H1 (cell line): ENCODE results near the gene ZNF423.

Experiments
- ATF3 ChIP-seq: IDR thresholded peaks from 2 replicates; pipeline ENCODE4 v1.6.1; 2011; ENCODE audit warnings: low read depth, mild to moderate bottlenecking, low read length; ENCODE audit not compliant: insufficient read depth
- BCL11A ChIP-seq, 2 experiments: IDR thresholded peaks; one replicate each; pipeline ENCODE4 v1.6.1; 2011; ENCODE audit warnings: low read depth in 2 of 2, low read length in 2 of 2, mild to moderate bottlenecking in 2 of 2
- CBX8 ChIP-seq: fragments of 300-800, 300-1000 bp; sonication (generic); IDR thresholded peaks from 2 replicates; pipeline ENCODE4 v1.7.1; 2016; ENCODE audit warnings: low read depth, low read length, borderline replicate concordance
- CTCF ChIP-seq, 3 experiments: IDR thresholded peaks; 1 replicate in 2 of 3; 2 replicates in 1 of 3; pipeline versions ENCODE4 v1.5.1 to v1.6.1; 2011; ENCODE audit warnings: low read length in 3 of 3, mild to moderate bottlenecking in 3 of 3, inconsistent platforms in 2 of 3, low read depth in 1 of 3, moderate library complexity in 1 of 3; ENCODE audit not compliant: insufficient read depth in 1 of 3; ENCODE audit errors: control extremely low read depth in 1 of 3
- POLR2A ChIP-seq, 2 experiments: IDR thresholded peaks; 1 replicate in 1 of 2; 2 replicates in 1 of 2; pipeline ENCODE4 v1.6.1; 2011; ENCODE audit warnings: low read depth in 2 of 2, low read length in 2 of 2, mild to moderate bottlenecking in 2 of 2; ENCODE audit errors: control extremely low read depth in 1 of 2
- RXRA ChIP-seq: IDR thresholded peaks from 2 replicates; pipeline ENCODE4 v1.6.1; 2011; ENCODE audit warnings: low read depth, mild to moderate bottlenecking, low read length, moderate library complexity; ENCODE audit not compliant: insufficient read depth
- SIX5 ChIP-seq: IDR thresholded peaks from 2 replicates; pipeline ENCODE4 v1.6.1; 2011; ENCODE audit warnings: mild to moderate bottlenecking, low read depth, low read length
- SP1 ChIP-seq: IDR thresholded peaks from 2 replicates; pipeline ENCODE4 v1.6.1; 2011; ENCODE audit warnings: low read depth, low read length
- TAF1 ChIP-seq: IDR thresholded peaks from 2 replicates; pipeline ENCODE4 v1.6.1; 2011; ENCODE audit warnings: mild to moderate bottlenecking, low read depth, low read length
- TEAD4 ChIP-seq: IDR thresholded peaks from 2 replicates; pipeline ENCODE4 v1.6.1; 2012; ENCODE audit warnings: low read depth, low read length, inconsistent platforms, mixed read lengths

GRCh38 chr16:49483651-49484450 is 372.1 kb downstream of the ZNF423 start:
- TF ChIP-seq SP1 (no peak), POLR2A (IDR thresholded peaks at IDR 0.05; ENCODE audit: control extremely low read depth in 1 of 2, low read depth in 2 of 2, low read length in 2 of 2) (no peak), TAF1 (no peak), ATF3 (no peak), CTCF (IDR thresholded peaks at IDR 0.05; ENCODE audit: control extremely low read depth in 1 of 3, insufficient read depth in 1 of 3, low read depth in 1 of 3, low read length in 3 of 3) (no peak), CBX8 (no peak), TEAD4 (no peak), RXRA (no peak), BCL11A (IDR thresholded peaks at IDR 0.05; ENCODE audit: low read depth in 2 of 2, low read length in 2 of 2) (no peak), SIX5 (no peak)
